BJ (cell line): Measurements from ENCODE around the gene MINDY4B. TPM values are rescaled to one million over a fixed set of nuclear protein-coding genes. Genes with fewer than 3 reads are reported as not detected.

Source experiments
- CTCF ChIA-PET: fragments of 350-600 bp; formaldehyde crosslinking; extraction: SDS; loops from one replicate; lab custom pipeline; 2021; ENCODE audit warnings: antibody characterized with exemption, inconsistent platforms; lab: Yijun Ruan, JAX
- POLR2A ChIA-PET: fragments of 300-600 bp; sonication (Branson Sonifier 250); formaldehyde crosslinking; extraction: SDS; loops from one replicate; lab custom pipeline; 2021; ENCODE audit warnings: antibody characterized with exemption; lab: Charles Lee
- DNase-seq: peaks from one replicate; pipeline ENCODE4 v3.0.0-alpha.2; 2011; ENCODE audit warnings: low read depth
- H3K27me3 ChIP-seq: 2 replicates; pipeline ENCODE4 v1.6.0; 2011; ENCODE audit warnings: low read length; ENCODE audit not compliant: control insufficient read depth, insufficient read depth
- H3K36me3 ChIP-seq: 2 replicates; pipeline ENCODE4 v1.5.1; 2011; ENCODE audit warnings: low read length; ENCODE audit not compliant: control insufficient read depth, insufficient read depth
- H3K4me3 ChIP-seq: 2 replicates; pipeline ENCODE4 v1.5.1; 2011; ENCODE audit warnings: low read depth, mild to moderate bottlenecking, control low read depth, low read length
- polyA plus RNA-seq: library from polyadenylated mRNA; depleted of rRNA; stranded (reverse); fragments of >200 nt; gene quantifications from 2 replicates; pipeline ENCODE4 v1.2.3, GENCODE V29; 2011
- TF ChIP-seq, protein P1 (sequence below): IDR thresholded peaks from 2 replicates; pipeline ENCODE4 v1.5.1; 2011; ENCODE audit warnings: low read depth, mild to moderate bottlenecking, control low read depth, inconsistent platforms, low read length, moderate library complexity; ENCODE audit not compliant: insufficient read depth

MINDY4B gene
- polyA plus RNA-seq, 1 experiment: not detected

DNA sequence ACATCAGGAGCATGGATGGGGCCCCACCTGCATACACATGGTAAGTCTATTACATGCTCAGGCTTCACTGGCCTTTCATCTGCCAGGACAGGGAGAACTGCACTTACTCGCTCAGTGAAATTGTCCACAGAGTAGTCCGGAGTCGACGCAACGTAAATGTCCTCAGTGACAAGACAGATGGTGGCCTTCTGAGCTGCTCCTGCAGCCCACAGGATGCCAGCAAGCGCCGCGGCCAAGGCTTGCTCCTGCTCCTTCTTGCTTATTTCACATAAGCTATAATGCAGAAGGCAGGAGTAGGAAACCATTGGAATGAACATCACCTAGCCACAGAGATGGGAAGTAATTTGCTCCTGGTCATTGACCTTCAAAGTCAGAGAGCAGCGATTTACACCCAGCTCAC, 14.4 kb downstream of the MINDY4B start:
- DNase-seq: no peak
- no peaks in the 10 kb centered on the region for H3K36me3 ChIP-seq
- no peak overlapping the region for H3K4me3 ChIP-seq
- CTCF ChIA-PET: interaction anchor here (0.6 to 1.0 kb wide), 2 partner anchors 162 to 333 kb away, joined by 3 read pairs; no protein-coding TSS in a partner anchor
- no peaks in the 10 kb centered on the region for H3K27me3 ChIP-seq
- POLR2A ChIA-PET: no interaction called here
- TF ChIP-seq, protein P1, sequence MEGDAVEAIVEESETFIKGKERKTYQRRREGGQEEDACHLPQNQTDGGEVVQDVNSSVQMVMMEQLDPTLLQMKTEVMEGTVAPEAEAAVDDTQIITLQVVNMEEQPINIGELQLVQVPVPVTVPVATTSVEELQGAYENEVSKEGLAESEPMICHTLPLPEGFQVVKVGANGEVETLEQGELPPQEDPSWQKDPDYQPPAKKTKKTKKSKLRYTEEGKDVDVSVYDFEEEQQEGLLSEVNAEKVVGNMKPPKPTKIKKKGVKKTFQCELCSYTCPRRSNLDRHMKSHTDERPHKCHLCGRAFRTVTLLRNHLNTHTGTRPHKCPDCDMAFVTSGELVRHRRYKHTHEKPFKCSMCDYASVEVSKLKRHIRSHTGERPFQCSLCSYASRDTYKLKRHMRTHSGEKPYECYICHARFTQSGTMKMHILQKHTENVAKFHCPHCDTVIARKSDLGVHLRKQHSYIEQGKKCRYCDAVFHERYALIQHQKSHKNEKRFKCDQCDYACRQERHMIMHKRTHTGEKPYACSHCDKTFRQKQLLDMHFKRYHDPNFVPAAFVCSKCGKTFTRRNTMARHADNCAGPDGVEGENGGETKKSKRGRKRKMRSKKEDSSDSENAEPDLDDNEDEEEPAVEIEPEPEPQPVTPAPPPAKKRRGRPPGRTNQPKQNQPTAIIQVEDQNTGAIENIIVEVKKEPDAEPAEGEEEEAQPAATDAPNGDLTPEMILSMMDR: no peak

GRCh38 chr3:150890295-150890694, 14.9 kb downstream of the MINDY4B start:
- no peaks in the 10 kb centered on the region for H3K36me3 ChIP-seq
- H3K27me3 ChIP-seq: no peaks in the 10 kb centered on the region; the same call in 1 of the 2 replicates
- H3K4me3 ChIP-seq: no peak overlapping the region
- ChIA-PET POLR2A (no interaction called here), CTCF (interaction anchor here (0.6 to 1.0 kb wide), 2 partner anchors 161 to 332 kb away, joined by 3 read pairs; no protein-coding TSS in a partner anchor)
- no peak for DNase-seq
- TF ChIP-seq, protein P1: no peak

DNA sequence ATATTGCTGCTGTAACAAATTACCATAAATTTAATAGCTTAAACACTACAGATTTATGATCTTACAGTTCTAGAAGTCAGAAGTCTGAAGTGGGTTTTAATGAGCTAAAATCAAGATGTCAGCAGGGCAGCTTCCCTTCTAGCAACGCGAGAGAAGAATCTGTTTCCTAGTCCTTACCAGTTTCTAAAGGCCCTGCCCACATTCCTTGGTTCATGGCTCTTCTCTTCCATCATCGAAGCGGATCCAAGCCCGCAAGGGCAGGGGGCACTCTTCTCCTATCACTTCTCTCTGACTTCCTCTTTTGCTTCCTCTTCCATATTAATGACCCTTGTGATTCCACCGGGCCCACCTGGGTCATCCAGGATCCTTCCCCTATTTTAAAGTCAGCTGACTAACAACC, 16.1 kb downstream of the MINDY4B start:
- POLR2A ChIA-PET: interaction anchor here (0.6 kb wide), 1 partner anchor 223 kb away, joined by 3 read pairs; no protein-coding TSS in a partner anchor
- TF ChIP-seq, protein P1: no peak
- DNase-seq: no peak
- CTCF ChIA-PET: interaction anchor here (1.0 to 2.3 kb wide), 2 partner anchors 64 to 101 kb away, joined by 3 to 7 read pairs; no protein-coding TSS in a partner anchor
- Histone ChIP-seq H3K27me3 (no peaks in the 10 kb centered on the region; the same call in 1 of the 2 replicates), H3K4me3 (no peak overlapping the region), H3K36me3 (no peaks in the 10 kb centered on the region)

DNA sequence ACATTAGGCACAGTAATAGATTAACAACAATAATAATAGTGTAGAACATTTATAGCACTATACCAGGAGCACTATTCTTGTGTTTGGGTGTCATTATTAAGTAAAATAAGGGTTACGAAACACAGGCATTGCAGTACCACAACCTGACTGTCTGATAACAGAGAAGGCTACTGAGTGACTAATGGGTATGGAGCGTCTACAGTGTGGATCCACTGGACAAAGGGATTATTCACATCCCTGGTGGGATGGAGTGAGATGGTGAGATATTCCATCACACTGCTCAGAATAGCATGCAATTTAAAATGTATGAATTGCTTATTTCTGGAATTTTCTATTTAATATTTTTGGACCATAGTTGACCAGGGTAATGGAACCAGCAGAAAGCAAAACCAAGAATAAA, 18.2 kb downstream of the MINDY4B start:
- Histone ChIP-seq H3K27me3 (peaks cover 2% of the 10 kb centered on the region), H3K4me3 (no peak overlapping the region), H3K36me3 (no peaks in the 10 kb centered on the region)
- TF ChIP-seq, protein P1: no peak
- ChIA-PET CTCF (no interaction called here), POLR2A (no interaction called here)
- no peak for DNase-seq

DNA sequence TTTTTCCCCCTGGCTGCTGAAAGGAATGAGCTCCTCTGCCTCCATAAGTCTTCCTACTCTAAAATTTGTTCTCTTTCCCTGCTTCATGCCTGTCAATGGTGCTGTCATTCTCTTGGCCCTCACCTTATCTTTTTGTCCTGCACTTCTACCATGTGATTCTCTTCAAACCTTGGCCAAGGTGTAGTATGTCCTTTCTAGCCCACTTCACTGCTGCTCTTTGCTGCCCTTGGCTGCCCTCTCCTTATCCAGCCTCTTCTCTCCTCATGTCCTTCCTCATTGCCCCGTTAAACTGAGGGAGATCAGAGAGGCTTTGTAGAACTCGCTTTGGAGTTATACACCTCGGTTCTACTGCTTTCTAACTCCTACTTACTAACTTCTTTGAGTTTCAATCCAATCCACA, 19.7 kb downstream of the MINDY4B start:
- TF ChIP-seq, protein P1: no peak
- Histone ChIP-seq H3K36me3 (no peaks in the 10 kb centered on the region), H3K4me3 (no peak overlapping the region), H3K27me3 (peaks cover 2% of the 10 kb centered on the region)
- CTCF ChIA-PET: no interaction called here
- POLR2A ChIA-PET: no interaction called here
- DNase-seq: no peak
